Loucy (cell line): ENCODE results near the gene MX2.

Experiments
- H2AFZ ChIP-seq: fragments of 200-600 bp; sonication (generic); 2 replicates; pipeline ENCODE4 v1.6.0; 2016; ENCODE audit warnings: antibody characterized with exemption, mild to moderate bottlenecking, low read length, moderate library complexity
- H3F3A ChIP-seq: fragments of 200-600 bp; 2 replicates; pipeline ENCODE4 v1.6.0; 2016; ENCODE audit warnings: antibody characterized with exemption, low read depth, mild to moderate bottlenecking
- H3K27me3 ChIP-seq: fragments of 200-600 bp; sonication (generic); 2 replicates; pipeline ENCODE4 v1.6.1; 2014; ENCODE audit warnings: low read length, mild to moderate bottlenecking; ENCODE audit not compliant: insufficient read depth, poor library complexity, severe bottlenecking
- H3K36me3 ChIP-seq: fragments of 200-600 bp; sonication (generic); 2 replicates; pipeline ENCODE4 v1.6.1; 2016; ENCODE audit warnings: low read length; ENCODE audit not compliant: insufficient read depth
- H3K4me1 ChIP-seq: fragments of 200-600 bp; sonication (generic); 2 replicates; pipeline ENCODE4 v1.5.1; 2014; ENCODE audit warnings: low read length, mild to moderate bottlenecking; ENCODE audit not compliant: insufficient read depth, poor library complexity, severe bottlenecking
- H3K4me2 ChIP-seq: fragments of 200-600 bp; sonication (generic); 2 replicates; pipeline ENCODE4 v1.6.0; 2014; ENCODE audit warnings: antibody characterized with exemption, low read length, low read depth, mild to moderate bottlenecking; ENCODE audit not compliant: poor library complexity, severe bottlenecking
- H3K4me3 ChIP-seq: fragments of 200-600 bp; sonication (generic); 2 replicates; pipeline ENCODE4 v1.5.1; 2014; ENCODE audit warnings: low read length, mild to moderate bottlenecking, mixed read lengths; ENCODE audit not compliant: poor library complexity, severe bottlenecking
- H3K79me2 ChIP-seq: fragments of 200-600 bp; sonication (generic); 2 replicates; pipeline ENCODE4 v1.6.1; 2014; ENCODE audit warnings: low read length; ENCODE audit not compliant: insufficient read depth
- H3K9ac ChIP-seq: fragments of 200-600 bp; sonication (generic); 2 replicates; pipeline ENCODE4 v1.6.0; 2014; ENCODE audit warnings: mild to moderate bottlenecking, low read depth, low read length, moderate library complexity; ENCODE audit not compliant: poor library complexity, severe bottlenecking
- H3K9me2 ChIP-seq: fragments of 200-600 bp; sonication (generic); replicated peaks from 2 replicates; pipeline ENCODE4 v1.6.1; 2016; ENCODE audit warnings: low read depth, low read length, mixed read lengths
- H3K9me3 ChIP-seq: fragments of 200-600 bp; sonication (generic); 2 replicates; pipeline ENCODE4 v1.6.1; 2014; ENCODE audit warnings: mild to moderate bottlenecking, antibody characterized with exemption, low read length, low read depth; ENCODE audit not compliant: insufficient read depth
- H4K20me1 ChIP-seq: fragments of 200-600 bp; sonication (generic); 2 replicates; pipeline ENCODE4 v1.6.0; 2014; ENCODE audit warnings: antibody characterized with exemption, low read length, mild to moderate bottlenecking; ENCODE audit not compliant: insufficient read depth, poor library complexity, severe bottlenecking
- EZH2phosphoT487 ChIP-seq: fragments of 200-600 bp; IDR thresholded peaks from 2 replicates; pipeline ENCODE4 v1.6.1; 2018; ENCODE audit warnings: antibody characterized with exemption, mild to moderate bottlenecking, moderate library complexity, borderline replicate concordance
- TF ChIP-seq, protein P1 (sequence below): fragments of 200-600 bp; sonication (generic); conservative IDR thresholded peaks from 2 replicates; pipeline ENCODE4 v1.5.1; 2014; ENCODE audit warnings: mild to moderate bottlenecking, antibody characterized with exemption, low read length

The MX2 gene

DNA sequence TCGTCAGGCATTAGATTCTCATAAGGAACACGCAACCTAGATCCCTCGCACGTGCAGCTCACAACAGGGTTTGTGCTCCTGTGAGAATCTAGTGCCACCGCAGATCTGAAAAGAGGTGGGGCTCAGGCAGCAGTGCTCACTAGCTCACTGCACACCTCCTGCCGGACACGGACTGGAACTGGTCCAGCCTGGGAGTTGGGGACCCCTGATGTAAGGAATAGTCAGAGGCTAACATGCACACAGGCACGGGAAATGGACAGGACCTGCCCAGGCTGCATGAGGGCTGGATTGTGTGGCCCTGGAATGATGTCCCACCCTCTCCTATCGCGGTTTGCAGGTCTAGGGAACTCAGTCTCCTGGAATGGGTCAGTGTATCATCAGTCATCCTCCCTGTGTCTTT lies 41.0 kb downstream of the MX2 start:
- Histone ChIP-seq H3F3A (no peaks in the 10 kb centered on the region), H3K9me3 (no peaks in the 10 kb centered on the region), H3K9ac (no peak overlapping the region), H3K4me2 (no peak overlapping the region), H3K27me3 (no peaks in the 10 kb centered on the region), H3K79me2 (no peaks in the 10 kb centered on the region), H4K20me1 (no peaks in the 10 kb centered on the region), H3K36me3 (peaks cover 65% of the 10 kb centered on the region; the same call in 1 of the 2 replicates), H3K4me1 (no peaks in the 10 kb centered on the region), H3K4me3 (no peak overlapping the region), H2AFZ (no peak overlapping the region), H3K9me2 (no peaks in the 10 kb centered on the region)
- TF ChIP-seq EZH2phosphoT487: no peak
- TF ChIP-seq, protein P1, sequence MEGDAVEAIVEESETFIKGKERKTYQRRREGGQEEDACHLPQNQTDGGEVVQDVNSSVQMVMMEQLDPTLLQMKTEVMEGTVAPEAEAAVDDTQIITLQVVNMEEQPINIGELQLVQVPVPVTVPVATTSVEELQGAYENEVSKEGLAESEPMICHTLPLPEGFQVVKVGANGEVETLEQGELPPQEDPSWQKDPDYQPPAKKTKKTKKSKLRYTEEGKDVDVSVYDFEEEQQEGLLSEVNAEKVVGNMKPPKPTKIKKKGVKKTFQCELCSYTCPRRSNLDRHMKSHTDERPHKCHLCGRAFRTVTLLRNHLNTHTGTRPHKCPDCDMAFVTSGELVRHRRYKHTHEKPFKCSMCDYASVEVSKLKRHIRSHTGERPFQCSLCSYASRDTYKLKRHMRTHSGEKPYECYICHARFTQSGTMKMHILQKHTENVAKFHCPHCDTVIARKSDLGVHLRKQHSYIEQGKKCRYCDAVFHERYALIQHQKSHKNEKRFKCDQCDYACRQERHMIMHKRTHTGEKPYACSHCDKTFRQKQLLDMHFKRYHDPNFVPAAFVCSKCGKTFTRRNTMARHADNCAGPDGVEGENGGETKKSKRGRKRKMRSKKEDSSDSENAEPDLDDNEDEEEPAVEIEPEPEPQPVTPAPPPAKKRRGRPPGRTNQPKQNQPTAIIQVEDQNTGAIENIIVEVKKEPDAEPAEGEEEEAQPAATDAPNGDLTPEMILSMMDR: no peak

DNA sequence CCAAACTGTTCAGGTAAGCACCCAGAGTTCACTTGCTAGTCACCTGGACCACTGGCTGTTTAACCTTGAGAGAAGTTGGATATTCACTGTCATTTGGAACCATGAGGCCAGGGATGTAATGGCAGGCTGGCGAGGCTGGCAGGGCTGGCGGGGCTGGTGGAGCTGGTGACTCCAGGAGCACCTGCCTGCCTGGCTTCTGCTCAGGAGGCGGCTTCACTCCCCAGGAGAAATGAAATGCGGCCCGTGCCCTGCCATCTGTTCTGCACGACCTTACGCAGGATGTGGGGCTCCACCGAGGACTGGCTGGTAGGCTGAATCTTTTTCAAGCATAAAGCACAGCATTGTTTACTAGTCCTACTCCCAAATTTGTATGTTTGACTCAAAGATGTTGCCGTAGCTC lies 41.5 kb downstream of the MX2 start:
- Histone ChIP-seq H3K36me3 (peaks cover 62% of the 10 kb centered on the region; the same call in 1 of the 2 replicates), H2AFZ (no peak overlapping the region), H3K9me2 (no peaks in the 10 kb centered on the region), H3F3A (no peaks in the 10 kb centered on the region), H3K4me1 (no peaks in the 10 kb centered on the region), H3K4me3 (no peak overlapping the region), H3K9ac (no peak overlapping the region), H3K9me3 (no peaks in the 10 kb centered on the region), H4K20me1 (no peaks in the 10 kb centered on the region), H3K4me2 (no peak overlapping the region), H3K79me2 (no peaks in the 10 kb centered on the region), H3K27me3 (no peaks in the 10 kb centered on the region)
- TF ChIP-seq, protein P1: no peak
- TF ChIP-seq EZH2phosphoT487: no peak

DNA sequence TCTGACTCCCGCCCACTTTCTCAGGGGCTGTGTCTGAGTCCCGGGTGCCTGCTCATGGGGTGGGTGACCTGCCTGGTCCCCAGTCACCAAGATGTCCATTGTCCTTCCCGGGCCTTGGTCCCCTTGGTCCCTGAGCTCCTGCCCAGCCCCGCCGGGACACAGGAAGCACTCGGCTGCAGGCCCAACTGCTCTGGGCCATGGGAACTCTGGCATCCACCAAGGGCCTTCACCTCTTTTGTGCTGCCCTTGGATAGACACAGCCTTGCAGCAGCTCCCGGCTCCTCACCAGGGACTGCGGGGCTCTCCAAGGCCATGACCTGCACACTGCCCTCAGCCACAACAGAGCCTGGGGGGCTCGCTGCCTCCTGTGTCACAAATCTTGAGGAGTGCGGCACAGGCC lies 42.1 kb downstream of the MX2 start:
- no peaks in the 10 kb centered on the region for H3K27me3 ChIP-seq
- no peaks in the 10 kb centered on the region for H3K9me3 ChIP-seq
- H3K79me2 ChIP-seq: no peaks in the 10 kb centered on the region
- H3K4me3 ChIP-seq: no peak overlapping the region
- no peak overlapping the region for H3K4me2 ChIP-seq
- peaks cover 62% of the 10 kb centered on the region; the same call in 1 of the 2 replicates for H3K36me3 ChIP-seq
- H3K4me1 ChIP-seq: no peaks in the 10 kb centered on the region
- H2AFZ ChIP-seq: no peak overlapping the region
- TF ChIP-seq, protein P1: no peak
- no peak for TF ChIP-seq EZH2phosphoT487
- no peaks in the 10 kb centered on the region for H4K20me1 ChIP-seq
- H3K9me2 ChIP-seq: no peaks in the 10 kb centered on the region
- H3K9ac ChIP-seq: no peak overlapping the region
- no peaks in the 10 kb centered on the region for H3F3A ChIP-seq
